Panc1 (cell line): ENCODE measurements around the gene TAX1BP1. TPM values are rescaled to one million over a fixed set of nuclear protein-coding genes. Genes with fewer than 3 reads are reported as not detected.

Experiments used
- ATAC-seq: fragments of 200-7000 bp; cut with Tn5 transposase; 2 replicates; pipeline ENCODE4 v1.9.1; 2020; ENCODE audit warnings: mild to moderate bottlenecking, moderate library complexity
- BruUV-seq: library from RNA; stranded (reverse); fragments of 400-500 nt; replicated peaks from 2 replicates; lab custom pipeline; 2021; lab: Mats Ljungman, UMichigan
- CTCF ChIA-PET: fragments of 300-600 bp; sonication (Branson Sonifier 250); formaldehyde crosslinking; loops from one replicate; lab custom pipeline; 2022; ENCODE audit warnings: antibody characterized with exemption; lab: Charles Lee
- POLR2A ChIA-PET: fragments of 300-600 bp; sonication (Branson Sonifier 250); formaldehyde crosslinking; loops from one replicate; lab custom pipeline; 2022; ENCODE audit warnings: antibody characterized with exemption; lab: Charles Lee
- DNase-seq: peaks from one replicate; pipeline ENCODE4 v3.0.0-alpha.2; 2010; ENCODE audit warnings: low read depth, low spot score
- H3K27ac ChIP-seq: 2 replicates; pipeline ENCODE4 v1.5.1; 2011; ENCODE audit warnings: mild to moderate bottlenecking, low read length, inconsistent platforms
- H3K27me3 ChIP-seq: fragments of 200-500 bp; sonication (Bioruptor generic); 2 replicates; pipeline ENCODE4 v1.6.0; 2014; ENCODE audit warnings: low read length, inconsistent platforms; ENCODE audit not compliant: control insufficient read depth, insufficient read depth
- H3K36me3 ChIP-seq: fragments of 200-500 bp; sonication (Bioruptor generic); 2 replicates; pipeline ENCODE4 v1.5.1; 2014; ENCODE audit warnings: inconsistent platforms, mild to moderate bottlenecking, low read length, moderate library complexity; ENCODE audit not compliant: control insufficient read depth, insufficient read depth
- H3K4me1 ChIP-seq: 2 replicates; pipeline ENCODE4 v1.5.1; 2011; ENCODE audit warnings: inconsistent platforms, mild to moderate bottlenecking, low read length, moderate library complexity; ENCODE audit not compliant: control insufficient read depth, insufficient read depth
- H3K4me3 ChIP-seq, 2 experiments: 2 replicates each; pipeline ENCODE4 v1.5.1; 2011 to 2012; ENCODE audit warnings: low read depth in 2 of 2, low read length in 2 of 2, mild to moderate bottlenecking in 2 of 2, inconsistent platforms in 1 of 2, moderate library complexity in 1 of 2
- H3K9me3 ChIP-seq: fragments of 200-500 bp; sonication (Bioruptor generic); 2 replicates; pipeline ENCODE4 v1.5.1; 2014; ENCODE audit warnings: low read depth, mild to moderate bottlenecking, inconsistent platforms, low read length, moderate library complexity; ENCODE audit not compliant: control insufficient read depth, insufficient read depth
- POLR2AphosphoS5 ChIP-seq: IDR thresholded peaks from 2 replicates; pipeline ENCODE4 v1.6.1; 2012; ENCODE audit warnings: mild to moderate bottlenecking, low read depth, low read length, moderate library complexity
- SIN3A ChIP-seq: IDR thresholded peaks from 2 replicates; pipeline ENCODE4 v1.6.1; 2012; ENCODE audit warnings: low read depth, mild to moderate bottlenecking, low read length, moderate library complexity, borderline replicate concordance; ENCODE audit not compliant: insufficient read depth
- TCF7L2 ChIP-seq: IDR thresholded peaks from 2 replicates; pipeline ENCODE4 v1.6.1; 2011; ENCODE audit warnings: mild to moderate bottlenecking, low read depth, low read length, inconsistent platforms
- in situ Hi-C: cut with HindIII; loops from 2 replicates; pipeline ENCODE4 v1.10.0; 2016; ENCODE audit warnings: low sequenced_read_pairs, low pct_unique_long_range_greater_than_20kb
- intact Hi-C: fragments of 100-400 bp; cut with micrococcal nuclease; formaldehyde crosslinking; loops from one replicate; pipeline ENCODE4 v1.10.0; 2022; ENCODE audit not compliant: unreplicated experiment
- total RNA-seq: library from RNA; stranded (reverse); gene quantifications from one replicate; pipeline ENCODE4 v1.2.1, GENCODE V29; 2021; ENCODE audit not compliant: unreplicated experiment
- TF ChIP-seq, protein P1 (sequence below): fragments of 450-650 bp; IDR thresholded peaks from 2 replicates; pipeline ENCODE4 v1.5.1; 2017; ENCODE audit warnings: mild to moderate bottlenecking
- TF ChIP-seq, protein P2 (sequence below), 2 experiments: IDR thresholded peaks; 2 replicates each; pipeline ENCODE4 v1.6.1; 2011 to 2012; ENCODE audit warnings: low read depth in 2 of 2, control low read depth in 1 of 2, low read length in 1 of 2, mild to moderate bottlenecking in 1 of 2, moderate library complexity in 1 of 2; ENCODE audit not compliant: insufficient read depth in 1 of 2

The TAX1BP1 gene
- total RNA-seq, 1 experiment from 2014 or later, result 125 TPM

DNA sequence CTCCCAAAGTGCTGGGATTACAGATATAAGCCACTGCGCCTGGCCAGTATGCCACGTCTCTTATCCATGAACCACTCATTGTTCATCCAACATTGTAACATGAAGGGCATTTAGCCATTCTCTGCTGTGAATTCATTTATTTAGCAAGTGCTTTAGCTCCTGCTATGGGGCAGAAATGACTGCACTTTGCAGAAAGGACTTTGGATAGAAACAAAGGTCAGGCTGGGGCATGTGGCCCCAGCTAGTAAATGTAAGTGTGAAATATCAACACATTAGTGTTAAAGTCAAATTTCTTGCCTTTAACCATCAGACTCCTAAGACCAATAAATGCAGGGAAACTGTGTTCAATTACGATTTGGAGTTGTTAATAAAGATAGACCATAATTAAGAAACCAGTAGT, 27.7 kb upstream of the TAX1BP1 start:
- no TSS peak for BruUV-seq
- DNase-seq (no peak), ATAC-seq (no peak)
- TF ChIP-seq, protein P1, sequence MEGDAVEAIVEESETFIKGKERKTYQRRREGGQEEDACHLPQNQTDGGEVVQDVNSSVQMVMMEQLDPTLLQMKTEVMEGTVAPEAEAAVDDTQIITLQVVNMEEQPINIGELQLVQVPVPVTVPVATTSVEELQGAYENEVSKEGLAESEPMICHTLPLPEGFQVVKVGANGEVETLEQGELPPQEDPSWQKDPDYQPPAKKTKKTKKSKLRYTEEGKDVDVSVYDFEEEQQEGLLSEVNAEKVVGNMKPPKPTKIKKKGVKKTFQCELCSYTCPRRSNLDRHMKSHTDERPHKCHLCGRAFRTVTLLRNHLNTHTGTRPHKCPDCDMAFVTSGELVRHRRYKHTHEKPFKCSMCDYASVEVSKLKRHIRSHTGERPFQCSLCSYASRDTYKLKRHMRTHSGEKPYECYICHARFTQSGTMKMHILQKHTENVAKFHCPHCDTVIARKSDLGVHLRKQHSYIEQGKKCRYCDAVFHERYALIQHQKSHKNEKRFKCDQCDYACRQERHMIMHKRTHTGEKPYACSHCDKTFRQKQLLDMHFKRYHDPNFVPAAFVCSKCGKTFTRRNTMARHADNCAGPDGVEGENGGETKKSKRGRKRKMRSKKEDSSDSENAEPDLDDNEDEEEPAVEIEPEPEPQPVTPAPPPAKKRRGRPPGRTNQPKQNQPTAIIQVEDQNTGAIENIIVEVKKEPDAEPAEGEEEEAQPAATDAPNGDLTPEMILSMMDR, result no peak
- TF ChIP-seq TCF7L2 (no peak), SIN3A (no peak), POLR2AphosphoS5 (no peak)
- TF ChIP-seq, protein P2, sequence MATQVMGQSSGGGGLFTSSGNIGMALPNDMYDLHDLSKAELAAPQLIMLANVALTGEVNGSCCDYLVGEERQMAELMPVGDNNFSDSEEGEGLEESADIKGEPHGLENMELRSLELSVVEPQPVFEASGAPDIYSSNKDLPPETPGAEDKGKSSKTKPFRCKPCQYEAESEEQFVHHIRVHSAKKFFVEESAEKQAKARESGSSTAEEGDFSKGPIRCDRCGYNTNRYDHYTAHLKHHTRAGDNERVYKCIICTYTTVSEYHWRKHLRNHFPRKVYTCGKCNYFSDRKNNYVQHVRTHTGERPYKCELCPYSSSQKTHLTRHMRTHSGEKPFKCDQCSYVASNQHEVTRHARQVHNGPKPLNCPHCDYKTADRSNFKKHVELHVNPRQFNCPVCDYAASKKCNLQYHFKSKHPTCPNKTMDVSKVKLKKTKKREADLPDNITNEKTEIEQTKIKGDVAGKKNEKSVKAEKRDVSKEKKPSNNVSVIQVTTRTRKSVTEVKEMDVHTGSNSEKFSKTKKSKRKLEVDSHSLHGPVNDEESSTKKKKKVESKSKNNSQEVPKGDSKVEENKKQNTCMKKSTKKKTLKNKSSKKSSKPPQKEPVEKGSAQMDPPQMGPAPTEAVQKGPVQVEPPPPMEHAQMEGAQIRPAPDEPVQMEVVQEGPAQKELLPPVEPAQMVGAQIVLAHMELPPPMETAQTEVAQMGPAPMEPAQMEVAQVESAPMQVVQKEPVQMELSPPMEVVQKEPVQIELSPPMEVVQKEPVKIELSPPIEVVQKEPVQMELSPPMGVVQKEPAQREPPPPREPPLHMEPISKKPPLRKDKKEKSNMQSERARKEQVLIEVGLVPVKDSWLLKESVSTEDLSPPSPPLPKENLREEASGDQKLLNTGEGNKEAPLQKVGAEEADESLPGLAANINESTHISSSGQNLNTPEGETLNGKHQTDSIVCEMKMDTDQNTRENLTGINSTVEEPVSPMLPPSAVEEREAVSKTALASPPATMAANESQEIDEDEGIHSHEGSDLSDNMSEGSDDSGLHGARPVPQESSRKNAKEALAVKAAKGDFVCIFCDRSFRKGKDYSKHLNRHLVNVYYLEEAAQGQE (IDR thresholded peaks at IDR 0.05; ENCODE audit: insufficient read depth in 1 of 2, low read depth in 2 of 2, low read length in 1 of 2), result no peak
- H3K9me3 ChIP-seq, result 0 out of 2 replicates have a peak, but pooled peaks cover 3% of the 10 kb centered on the region
- no peak overlapping the region for H3K4me3 ChIP-seq
- H3K27me3 ChIP-seq, result no peaks in the 10 kb centered on the region
- intact Hi-C loops, result no loop called here
- POLR2A ChIA-PET, result interaction anchor here (0.7 kb wide), 1 partner anchor 124 kb away, joined by 3 read pairs; no protein-coding TSS in a partner anchor
- CTCF ChIA-PET, result no interaction called here
- in situ Hi-C loops, result no loop called here
- H3K4me1 ChIP-seq, result peaks cover 14% of the 10 kb centered on the region; the same call in 1 of the 2 replicates
- no peaks in the 10 kb centered on the region for H3K36me3 ChIP-seq
- no peak overlapping the region for H3K27ac ChIP-seq

DNA sequence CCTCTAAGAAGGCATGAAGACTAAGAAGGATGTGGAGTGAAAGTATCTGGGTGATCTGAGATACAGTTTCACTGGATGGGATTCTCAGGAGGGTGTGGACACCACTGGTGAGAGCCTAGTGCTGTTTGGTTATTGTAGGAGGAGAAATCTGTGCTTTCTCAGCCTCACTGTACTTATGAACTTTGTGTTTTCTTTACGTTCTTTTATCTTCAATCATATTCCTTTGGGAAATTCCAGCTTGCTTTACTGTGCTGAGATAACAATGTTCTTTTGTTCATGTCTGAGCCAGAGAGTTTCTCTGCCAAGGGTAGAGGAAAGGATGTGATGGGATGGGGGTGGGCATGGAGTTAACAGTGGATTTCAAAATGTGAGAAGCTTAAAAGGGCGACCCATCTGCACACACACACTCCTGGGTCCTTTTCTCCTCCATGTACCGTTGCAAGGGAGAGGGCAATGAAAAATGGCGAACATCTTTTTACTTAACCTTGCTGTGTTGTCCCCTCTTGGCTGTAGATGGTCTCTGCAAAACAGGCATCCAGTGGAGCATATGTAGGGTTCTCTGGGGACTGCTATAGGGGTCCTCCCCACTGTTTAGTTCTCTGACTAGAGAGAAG, 25.0 kb upstream of the TAX1BP1 start:
- DNase-seq (no peak), ATAC-seq (peak; percentile 80)
- Histone ChIP-seq H3K4me3 (no peak overlapping the region), H3K36me3 (no peaks in the 10 kb centered on the region), H3K27ac (peak overlapping the region; percentile 41; the same call in 1 of the 2 replicates), H3K4me1 (peaks cover 11% of the 10 kb centered on the region; the same call in 1 of the 2 replicates), H3K27me3 (no peaks in the 10 kb centered on the region), H3K9me3 (no peaks in the 10 kb centered on the region)
- TF ChIP-seq, protein P1, result no peak
- TF ChIP-seq SIN3A, result no peak
- no peak for TF ChIP-seq TCF7L2
- no peak for TF ChIP-seq POLR2AphosphoS5
- TF ChIP-seq, protein P2 (IDR thresholded peaks at IDR 0.05; ENCODE audit: insufficient read depth in 1 of 2, low read depth in 2 of 2, low read length in 1 of 2), result no peak
- BruUV-seq, result no TSS peak
- intact Hi-C loops, result no loop called here
- in situ Hi-C loops, result no loop called here
- ChIA-PET CTCF (no interaction called here), POLR2A (no interaction called here)
